GM23338 (cell line): ENCODE measurements around the gene FGFR3. TPM values are rescaled to one million over a fixed set of nuclear protein-coding genes. Genes with fewer than 3 reads are reported as not detected.

Experiments used
- CTCF ChIP-seq, 2 experiments: fragments of 200-600 bp in 1 of 2; sonication (generic) in 1 of 2; conservative IDR thresholded peaks; 2 replicates each; pipeline versions ENCODE4 v1.5.1 to v1.6.1; 2016 to 2017; ENCODE audit warnings: antibody characterized with exemption in 2 of 2, low read depth in 2 of 2, mild to moderate bottlenecking in 2 of 2, moderate library complexity in 1 of 2
- EZH2 ChIP-seq: fragments of 200-600 bp; sonication (generic); IDR thresholded peaks from one replicate; pipeline ENCODE4 v1.8.0; 2017; ENCODE audit warnings: antibody characterized with exemption, mild to moderate bottlenecking, low read depth; ENCODE audit not compliant: unreplicated experiment
- NANOG ChIP-seq: IDR thresholded peaks from 2 replicates; pipeline ENCODE4 v1.6.1; 2016; ENCODE audit warnings: antibody characterized with exemption, borderline replicate concordance
- POLR2AphosphoS5 ChIP-seq: IDR thresholded peaks from 2 replicates; pipeline ENCODE4 v1.6.1; 2016; ENCODE audit warnings: antibody characterized with exemption, low read depth
- REST ChIP-seq: IDR thresholded peaks from one replicate; pipeline ENCODE4 v1.6.1; 2018; ENCODE audit warnings: antibody characterized with exemption; ENCODE audit not compliant: unreplicated experiment
- ZNF114 ChIP-seq: fragments of 250-450 bp; sonication (Bioruptor Pico); IDR thresholded peaks from 2 replicates; pipeline ENCODE4 v1.5.0; 2020; ENCODE audit warnings: mild to moderate bottlenecking, moderate library complexity
- ZNF462 ChIP-seq: fragments of 250-450 bp; sonication (Bioruptor Pico); IDR thresholded peaks from 2 replicates; pipeline ENCODE4 v1.5.0; 2020; ENCODE audit warnings: mild to moderate bottlenecking, moderate library complexity
- polyA plus RNA-seq: library from polyadenylated mRNA; unstranded; fragments of >200 nt; fragmentation: Nextera tagmentation; extraction: Ambion mirVana; gene quantifications from 2 replicates; pipeline ENCODE4 v1.2.1, GENCODE V29; 2016
- total RNA-seq: library from RNA; depleted of rRNA; stranded (reverse); fragments of >200 nt; shearing (Covaris generic); gene quantifications from 2 replicates; pipeline ENCODE4 v1.2.3, GENCODE V29; 2014

FGFR3 gene
- total and polyA plus RNA-seq, 2 experiments from 2014 or later = 3.6 to 17.4 TPM

GRCh38 chr4:1788254-1788973, 4.7 kb upstream of the FGFR3 start (continued):
- TF ChIP-seq ZNF462 (CRISPR knock-in tag) (no peak), ZNF114 (CRISPR knock-in tag) (no peak), NANOG (no peak), REST (no peak), EZH2 (no peak), CTCF (conservative IDR thresholded peaks at IDR 0.05; ENCODE audit: low read depth in 2 of 2) (no peak), POLR2AphosphoS5 (no peak)
